ENCODE results near the gene PCDHB11.
"Not testable (repeated sequence)": the region's sequence is repeated elsewhere in the genome, so short reads cannot be mapped to it uniquely, and the experiment has no call there.

Gene PCDHB11

DNA sequence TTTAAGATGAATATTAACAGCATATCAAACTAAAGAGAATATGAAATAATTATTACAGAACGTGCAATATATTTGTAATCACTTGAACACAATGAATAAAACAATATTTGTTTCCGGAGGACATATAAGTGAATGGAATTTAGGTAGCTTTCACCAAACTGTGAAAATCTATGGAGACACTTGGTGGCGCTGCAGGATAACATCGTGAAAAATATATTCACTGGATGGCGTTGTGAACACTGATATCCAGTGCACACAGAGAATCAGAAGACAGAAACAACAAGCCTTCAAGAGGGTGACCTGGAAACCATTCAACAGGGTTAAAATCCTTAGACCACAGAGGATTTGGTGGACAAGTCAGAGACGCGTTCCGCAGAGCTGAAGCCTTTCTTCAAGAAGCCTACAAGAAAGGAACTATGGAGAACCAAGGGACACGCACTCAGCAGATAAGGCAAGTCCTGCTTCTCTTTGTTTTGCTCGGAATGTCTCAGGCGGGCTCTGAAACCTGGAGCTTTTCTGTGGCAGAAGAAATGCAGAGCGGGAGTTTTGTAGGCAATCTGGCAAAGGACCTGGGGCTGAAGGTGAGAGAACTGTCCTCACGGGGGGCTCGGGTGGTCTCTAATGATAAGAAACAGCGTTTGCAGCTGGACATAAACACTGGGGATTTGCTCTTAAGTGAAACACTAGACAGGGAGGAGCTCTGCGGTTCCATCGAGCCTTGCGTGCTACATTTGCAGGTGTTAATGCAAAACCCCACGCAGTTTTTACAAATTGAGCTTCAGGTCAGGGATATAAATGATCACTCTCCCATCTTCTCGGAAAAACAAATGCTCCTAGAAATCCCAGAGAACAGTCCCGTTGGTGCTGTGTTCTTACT is at the start of gene PCDHB11:
PCDHB11 (plus strand) TSS at position 269 of the 877 bp plus-strand sequence; CDS start at position 417, 148 bp downstream.
- no peak for DNase-seq (ENCODE audit: low spot score)

DNA sequence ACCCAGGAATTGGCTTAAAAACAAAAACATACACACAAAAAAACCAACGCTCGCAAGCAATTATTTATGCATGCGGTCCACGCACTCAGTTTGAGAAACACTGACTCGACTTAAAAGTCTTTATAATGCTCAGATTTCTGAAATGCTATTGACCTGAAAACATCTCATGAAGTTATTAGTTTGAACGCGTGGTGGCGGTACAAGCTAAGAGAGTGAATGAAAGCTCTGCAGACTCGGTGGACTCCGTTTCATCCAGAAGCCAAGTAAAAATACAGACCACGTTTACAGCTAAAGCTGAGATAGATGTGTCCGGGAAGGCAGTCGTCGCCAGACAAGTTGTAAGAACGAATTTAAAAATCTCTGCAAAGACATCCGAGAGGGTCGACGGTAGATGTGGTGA is 49.6 kb upstream of the PCDHB11 start, which contains the start of gene PCDHB6:
PCDHB6 (plus strand) TSS at position 246 of the 400 bp plus-strand sequence. CDS start 201 bp downstream, outside the sequence.
- DNase-seq (ENCODE audit: low spot score), result peak; percentile 49

- DNase-seq (ENCODE audit: low spot score), result no peak
These were observed 49.0 kb upstream of the PCDHB11 start for GRCh38 chr5:141150224-141150992.

DNA sequence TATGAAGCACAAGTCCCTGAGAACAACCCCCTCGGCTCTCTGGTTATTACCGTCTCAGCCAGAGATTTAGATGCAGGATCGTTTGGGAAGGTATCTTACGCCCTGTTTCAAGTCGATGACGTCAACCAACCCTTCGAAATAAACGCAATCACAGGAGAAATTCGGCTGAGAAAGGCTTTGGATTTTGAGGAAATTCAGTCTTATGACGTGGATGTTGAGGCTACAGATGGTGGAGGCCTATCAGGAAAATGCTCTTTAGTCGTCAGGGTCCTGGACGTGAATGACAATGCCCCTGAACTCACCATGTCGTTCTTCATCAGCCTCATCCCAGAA is 48.5 kb upstream of the PCDHB11 start:
- no peak for DNase-seq (ENCODE audit: low spot score)

- DNase-seq (ENCODE audit: low spot score), result not testable (repeated sequence)
These were observed 47.8 kb upstream of the PCDHB11 start for GRCh38 chr5:141151632-141152031.

GRCh38 chr5:141152096-141152495 is 47.3 kb upstream of the PCDHB11 start:
- DNase-seq (ENCODE audit: low spot score), result not testable (repeated sequence)

DNA sequence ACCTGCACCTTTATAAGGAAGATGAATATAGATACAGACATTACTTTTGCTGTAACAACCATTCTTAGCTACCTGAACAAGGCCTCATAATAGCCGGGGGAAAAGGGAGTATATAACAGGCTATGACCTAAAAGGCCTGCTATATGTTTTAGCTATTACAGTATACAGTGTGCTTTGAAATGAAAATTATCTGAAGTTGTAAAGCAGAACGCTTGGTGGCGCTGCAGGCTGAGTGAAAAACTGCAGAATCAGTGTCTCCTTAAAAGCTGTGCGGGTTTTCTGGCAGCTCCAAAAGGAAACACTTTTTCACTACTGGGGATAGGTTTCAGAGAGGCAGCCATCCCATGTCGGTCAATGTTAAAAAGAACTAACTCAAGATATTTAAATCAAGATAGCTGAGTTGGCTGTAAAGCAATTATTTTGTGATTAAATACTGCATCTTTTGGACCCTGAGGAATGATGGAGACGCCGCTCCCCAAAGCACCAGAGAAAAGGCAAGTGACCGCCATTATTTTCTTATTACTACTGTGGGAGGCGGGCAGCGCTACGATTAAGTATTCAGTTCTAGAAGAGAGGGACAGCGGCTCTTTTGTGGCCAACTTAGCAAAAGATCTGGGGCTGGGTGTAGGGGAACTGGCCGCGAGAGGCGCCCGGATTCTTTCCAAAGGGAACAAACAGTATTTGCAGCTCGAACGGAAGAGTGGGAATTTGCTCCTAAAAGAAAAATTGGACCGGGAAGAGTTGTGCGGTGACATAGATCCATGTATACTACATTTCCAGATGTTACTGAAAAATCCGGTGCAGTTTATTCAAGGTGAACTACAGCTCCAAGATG is 43.7 kb upstream of the PCDHB11 start:
- DNase-seq (ENCODE audit: low spot score), result no peak

- DNase-seq (ENCODE audit: low spot score), result not testable (repeated sequence)
These were observed 42.1 kb upstream of the PCDHB11 start for GRCh38 chr5:141157356-141157755.

GRCh38 chr5:141157901-141158300 is 41.5 kb upstream of the PCDHB11 start:
- DNase-seq (ENCODE audit: low spot score), result not testable (repeated sequence)

DNA sequence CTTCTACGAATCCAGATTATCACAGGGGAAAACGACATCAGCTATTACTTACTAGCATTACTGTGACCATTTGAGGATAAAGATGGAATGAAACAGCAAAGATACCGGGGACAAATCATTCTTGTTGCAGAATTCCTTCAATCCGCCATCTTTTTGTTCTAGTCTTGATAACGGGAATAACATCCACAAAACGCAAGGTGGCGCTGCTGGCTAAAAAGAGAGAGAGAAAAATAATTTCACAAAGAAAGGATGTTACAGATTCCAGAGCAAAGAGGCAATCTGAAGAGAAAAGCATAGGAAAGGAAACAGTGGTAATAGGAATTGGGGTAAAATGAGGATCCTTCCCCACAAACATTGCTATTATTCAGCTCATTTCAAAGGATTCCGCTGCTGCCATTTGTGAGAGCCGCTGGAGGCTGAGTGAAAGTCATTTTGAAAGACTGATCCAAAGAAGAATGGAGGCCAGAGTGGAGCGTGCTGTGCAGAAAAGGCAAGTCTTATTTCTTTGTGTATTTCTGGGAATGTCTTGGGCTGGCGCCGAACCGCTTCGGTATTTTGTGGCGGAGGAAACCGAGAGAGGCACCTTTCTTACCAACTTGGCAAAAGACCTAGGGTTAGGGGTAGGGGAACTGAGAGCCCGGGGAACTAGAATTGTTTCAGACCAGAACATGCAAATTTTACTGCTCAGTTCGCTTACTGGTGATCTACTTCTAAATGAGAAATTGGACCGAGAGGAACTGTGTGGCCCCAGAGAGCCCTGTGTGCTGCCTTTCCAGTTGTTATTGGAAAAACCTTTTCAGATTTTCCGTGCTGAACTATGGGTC is 26.8 kb upstream of the PCDHB11 start, which contains the start of gene PCDHB7:
PCDHB7 (plus strand) TSS at position 264 of the 824 bp plus-strand sequence; CDS start at position 456, 192 bp downstream.
- peak; percentile 38 for DNase-seq (ENCODE audit: low spot score)

DNA sequence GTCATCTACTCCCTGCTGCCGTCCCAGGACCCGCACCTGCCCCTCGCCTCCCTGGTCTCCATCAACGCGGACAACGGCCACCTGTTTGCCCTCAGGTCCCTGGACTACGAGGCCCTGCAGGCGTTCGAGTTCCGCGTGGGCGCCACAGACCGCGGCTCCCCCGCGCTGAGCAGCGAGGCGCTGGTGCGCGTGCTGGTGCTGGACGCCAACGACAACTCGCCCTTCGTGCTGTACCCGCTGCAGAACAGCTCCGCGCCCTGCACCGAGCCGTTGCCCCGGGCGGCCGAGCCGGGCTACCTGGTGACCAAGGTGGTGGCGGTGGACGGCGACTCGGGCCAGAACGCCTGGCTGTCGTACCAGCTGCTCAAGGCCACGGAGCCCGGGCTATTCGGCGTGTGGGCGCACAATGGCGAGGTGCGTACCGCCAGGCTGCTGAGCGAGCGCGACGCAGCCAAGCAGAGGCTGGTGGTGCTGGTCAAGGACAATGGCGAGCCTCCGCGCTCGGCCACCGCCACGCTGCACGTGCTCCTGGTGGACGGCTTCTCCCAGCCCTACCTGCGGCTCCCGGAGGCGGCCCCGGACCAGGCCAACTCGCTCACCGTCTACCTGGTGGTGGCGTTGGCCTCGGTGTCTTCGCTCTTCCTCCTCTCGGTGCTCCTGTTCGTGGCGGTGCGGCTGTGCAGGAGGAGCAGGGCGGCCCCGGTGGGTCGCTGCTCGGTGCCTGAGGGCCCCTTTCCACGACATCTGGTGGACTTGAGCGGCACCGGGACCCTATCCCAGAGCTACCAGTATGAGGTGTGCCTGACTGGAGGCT is 24.9 kb upstream of the PCDHB11 start:
- DNase-seq (ENCODE audit: low spot score), result not testable (repeated sequence)

- DNase-seq (ENCODE audit: low spot score), result no peak
These were observed 23.5 kb upstream of the PCDHB11 start for GRCh38 chr5:141175933-141176332.

DNA sequence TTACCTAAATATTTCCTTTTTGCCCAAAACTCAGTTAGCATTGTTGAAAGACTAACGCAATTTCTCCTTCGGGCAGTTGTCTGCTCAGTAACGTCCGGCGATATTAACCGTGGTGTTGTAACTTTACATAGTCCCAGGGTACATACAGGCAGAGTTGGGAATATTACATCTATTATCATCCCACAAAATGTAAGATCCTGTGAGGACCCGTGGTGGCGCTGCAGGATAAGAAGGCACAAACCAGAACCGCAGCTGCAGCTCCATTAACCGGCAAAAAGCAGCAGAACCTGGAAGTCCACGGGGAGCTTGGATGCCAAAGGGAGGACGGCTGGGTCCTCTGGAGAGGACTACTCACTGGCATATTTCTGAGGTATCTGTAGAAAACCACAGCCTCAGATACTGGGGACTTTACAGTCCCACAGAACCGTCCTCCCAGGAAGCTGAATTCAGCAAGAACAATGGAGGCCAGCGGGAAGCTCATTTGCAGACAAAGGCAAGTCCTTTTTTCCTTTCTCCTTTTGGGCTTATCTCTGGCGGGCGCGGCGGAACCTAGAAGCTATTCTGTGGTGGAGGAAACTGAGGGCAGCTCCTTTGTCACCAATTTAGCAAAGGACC is 21.7 kb upstream of the PCDHB11 start, which contains the start of gene PCDHB8:
PCDHB8 (plus strand) TSS at position 214 of the 615 bp plus-strand sequence; CDS start at position 459, 245 bp downstream.
- not testable (repeated sequence) for DNase-seq (ENCODE audit: low spot score)

- not testable (repeated sequence) for DNase-seq (ENCODE audit: low spot score)
These were observed 20.1 kb upstream of the PCDHB11 start for GRCh38 chr5:141179371-141179770.

- DNase-seq (ENCODE audit: low spot score), result not testable (repeated sequence)
These were observed 19.6 kb upstream of the PCDHB11 start for GRCh38 chr5:141179876-141180275.

DNA sequence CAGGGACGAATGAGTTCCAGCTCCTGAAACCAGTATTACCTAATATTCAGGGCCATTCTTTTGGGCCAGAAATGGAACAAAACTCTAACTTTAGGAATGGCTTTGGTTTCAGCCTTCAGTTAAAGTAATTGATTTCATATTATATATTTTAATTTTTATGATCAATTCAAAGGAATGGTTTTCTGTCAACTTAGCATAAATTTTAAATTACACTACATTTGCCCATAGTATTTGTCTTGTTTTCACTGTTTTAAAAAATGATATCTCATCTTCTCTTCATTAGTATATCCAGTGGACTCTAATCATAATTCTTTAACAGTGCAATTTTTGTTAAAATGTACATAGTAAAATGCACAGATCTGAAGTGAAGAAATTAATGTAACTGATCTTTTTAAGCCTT is 19.1 kb upstream of the PCDHB11 start:
- no peak for DNase-seq (ENCODE audit: low spot score)

GRCh38 chr5:141182248-141182647 is 17.2 kb upstream of the PCDHB11 start, which contains the start of gene PCDHB16:
TSS of gene PCDHB16 (plus strand) at chr5:141182387. CDS start at chr5:141182560, 173 bp downstream.
- peak; percentile 47 for DNase-seq (ENCODE audit: low spot score)

- DNase-seq (ENCODE audit: low spot score), result not testable (repeated sequence)
These were observed 15.1 kb upstream of the PCDHB11 start for GRCh38 chr5:141184117-141184855.

Data from hepatic stellate cell (primary cell).